ENCODE results near the gene CACNA1C.

CACNA1C gene

DNA sequence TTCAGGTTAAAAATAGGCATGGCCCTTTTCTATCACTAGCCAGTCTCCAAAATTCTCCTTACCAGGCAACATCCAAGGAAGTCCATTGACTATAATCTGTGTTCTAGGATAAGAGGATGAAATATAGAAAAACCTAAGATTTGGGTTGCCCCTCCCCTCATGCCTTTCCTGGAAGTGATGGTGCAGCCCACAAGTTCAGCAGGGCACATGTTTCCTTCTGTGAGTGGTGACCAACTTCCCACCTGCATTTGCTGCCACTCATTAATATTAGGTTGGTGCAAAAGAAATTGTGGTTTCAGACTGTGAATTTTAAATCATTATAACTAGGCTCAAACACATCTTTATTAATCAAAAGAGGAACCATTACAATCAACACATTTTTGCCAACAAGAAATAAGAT lies 491.4 kb downstream of the CACNA1C start:
- Mint-ChIP-seq H3K4me1 (ENCODE audit: low read depth) (no peaks in the 10 kb centered on the region), H3K36me3 (no peaks in the 10 kb centered on the region), H3K4me3 (no peak overlapping the region), H3K27ac (no peak overlapping the region), H3K27me3 (no peaks in the 10 kb centered on the region), H3K9me3 (ENCODE audit: low read depth) (no peaks in the 10 kb centered on the region)

GRCh38 chr12:2547273-2548044 lies 494.7 kb downstream of the CACNA1C start:
- Mint-ChIP-seq H3K4me1 (ENCODE audit: low read depth) (no peaks in the 10 kb centered on the region), H3K36me3 (no peaks in the 10 kb centered on the region), H3K4me3 (no peak overlapping the region), H3K27me3 (peaks cover 3% of the 10 kb centered on the region), H3K27ac (no peak overlapping the region), H3K9me3 (ENCODE audit: low read depth) (no peaks in the 10 kb centered on the region)

- peaks cover 3% of the 10 kb centered on the region for H3K27me3 Mint-ChIP-seq
- H3K27ac Mint-ChIP-seq: no peak overlapping the region
- no peak overlapping the region for H3K4me3 Mint-ChIP-seq
- H3K9me3 Mint-ChIP-seq (ENCODE audit: low read depth): no peaks in the 10 kb centered on the region
- no peaks in the 10 kb centered on the region for H3K36me3 Mint-ChIP-seq
- no peaks in the 10 kb centered on the region for H3K4me1 Mint-ChIP-seq (ENCODE audit: low read depth)
Measured at GRCh38 chr12:2548081-2548480, 495.3 kb downstream of the CACNA1C start.

- no peaks in the 10 kb centered on the region for H3K4me1 Mint-ChIP-seq (ENCODE audit: low read depth)
- peaks cover 3% of the 10 kb centered on the region for H3K27me3 Mint-ChIP-seq
- H3K36me3 Mint-ChIP-seq: no peaks in the 10 kb centered on the region
- H3K27ac Mint-ChIP-seq: no peak overlapping the region
- no peaks in the 10 kb centered on the region for H3K9me3 Mint-ChIP-seq (ENCODE audit: low read depth)
- H3K4me3 Mint-ChIP-seq: no peak overlapping the region
Measured at GRCh38 chr12:2550561-2551411, 498.0 kb downstream of the CACNA1C start.

DNA sequence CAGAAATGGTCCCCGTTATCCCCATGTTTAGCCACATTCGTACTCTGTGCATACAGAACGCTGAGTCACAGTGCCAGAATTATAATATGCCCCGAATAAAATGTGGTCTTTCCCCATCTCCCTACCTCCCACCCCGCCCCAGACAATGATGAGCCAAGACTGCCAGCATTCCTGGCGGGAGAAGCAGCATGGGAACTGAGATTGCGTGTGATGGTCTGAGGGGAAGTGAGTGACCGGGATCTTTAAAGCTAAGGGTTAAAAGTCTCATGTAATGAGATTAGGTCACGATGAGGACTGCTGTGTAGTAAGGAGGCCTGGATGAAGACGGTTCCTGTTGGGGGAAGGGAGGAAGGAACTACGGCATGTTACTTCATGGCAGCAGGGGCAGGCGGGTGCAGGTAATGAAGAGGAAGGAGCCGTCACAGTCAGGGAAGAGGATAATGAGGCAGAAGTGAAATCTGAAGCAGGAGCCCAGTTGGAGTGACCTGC lies 498.7 kb downstream of the CACNA1C start:
- H3K4me1 Mint-ChIP-seq (ENCODE audit: low read depth): no peaks in the 10 kb centered on the region
- peaks cover 3% of the 10 kb centered on the region for H3K27me3 Mint-ChIP-seq
- H3K4me3 Mint-ChIP-seq: no peak overlapping the region
- no peak overlapping the region for H3K27ac Mint-ChIP-seq
- H3K36me3 Mint-ChIP-seq: no peaks in the 10 kb centered on the region
- no peaks in the 10 kb centered on the region for H3K9me3 Mint-ChIP-seq (ENCODE audit: low read depth)

DNA sequence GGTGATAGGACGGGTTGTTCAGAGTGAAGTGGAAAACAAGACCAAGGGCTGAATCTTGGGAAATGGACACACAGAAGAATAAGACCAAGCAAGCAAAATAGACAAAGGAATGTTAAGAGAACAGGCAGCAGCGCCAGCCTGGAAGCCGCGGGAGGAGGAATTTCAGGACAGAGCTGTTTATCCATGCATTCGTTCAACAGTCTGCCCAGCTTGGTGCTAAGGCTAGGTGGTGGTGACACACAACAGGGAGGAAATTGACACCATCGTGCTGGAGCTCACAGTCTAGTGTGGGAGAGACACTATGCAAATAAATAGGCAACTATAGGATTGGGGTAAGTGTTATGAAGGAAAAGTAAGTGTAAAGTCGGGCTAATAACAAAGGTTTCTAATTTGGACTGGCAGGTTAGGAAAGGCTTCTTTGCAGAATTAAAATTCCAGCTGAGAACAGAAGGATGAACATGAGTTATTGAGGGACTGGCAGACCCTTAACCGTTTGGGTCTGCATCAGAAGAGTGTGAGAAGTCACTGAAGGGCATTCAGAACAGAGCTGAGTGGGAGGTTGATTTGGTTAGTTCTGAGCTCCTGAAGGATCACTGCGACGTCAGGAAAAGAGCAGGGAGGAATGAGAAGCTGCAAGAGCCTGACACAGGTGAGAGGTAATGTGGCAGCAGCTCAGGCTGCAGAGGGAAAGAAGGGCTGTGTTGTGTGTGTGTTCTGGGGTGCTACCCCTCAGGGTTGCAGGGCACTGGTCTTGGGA lies 499.4 kb downstream of the CACNA1C start:
- Mint-ChIP-seq H3K4me1 (ENCODE audit: low read depth) (no peaks in the 10 kb centered on the region), H3K27ac (no peak overlapping the region), H3K27me3 (peaks cover 3% of the 10 kb centered on the region), H3K36me3 (no peaks in the 10 kb centered on the region), H3K9me3 (ENCODE audit: low read depth) (no peaks in the 10 kb centered on the region), H3K4me3 (no peak overlapping the region)

DNA sequence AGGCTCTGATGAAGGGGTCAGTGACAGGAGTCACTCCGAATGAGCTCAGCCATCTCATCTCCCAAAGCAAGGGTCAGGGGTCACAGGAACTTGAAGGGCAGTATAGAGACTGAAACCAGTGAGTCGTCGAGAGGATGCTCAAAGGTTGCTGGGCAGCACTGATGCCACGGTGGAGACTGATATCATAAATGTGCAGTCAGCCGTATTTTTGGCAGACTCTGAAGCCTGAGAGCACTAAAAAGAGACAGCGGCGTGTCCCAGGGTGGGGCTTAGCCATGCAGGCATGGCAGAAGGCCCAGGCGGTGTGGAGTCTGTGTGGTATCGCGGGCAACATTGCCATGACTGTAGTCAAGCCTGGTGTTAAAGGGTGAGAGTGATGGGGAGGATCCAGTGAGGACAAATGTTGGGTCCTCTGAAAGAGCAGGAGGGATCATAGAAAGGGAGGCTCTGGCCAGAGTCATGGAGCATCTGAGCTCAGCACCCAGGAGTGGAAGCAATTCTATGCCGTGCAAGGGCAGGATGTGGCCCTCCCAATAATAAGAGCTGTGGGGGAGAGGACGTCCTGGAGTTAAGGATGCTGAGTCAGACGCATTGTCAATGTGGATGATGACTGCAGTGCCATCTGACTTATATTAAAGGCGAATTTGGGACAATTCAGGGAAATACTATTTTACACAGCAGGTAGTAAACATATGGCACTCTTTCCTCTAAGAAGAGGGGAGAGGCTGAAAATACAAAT lies 500.8 kb downstream of the CACNA1C start:
- Mint-ChIP-seq H3K4me3 (no peak overlapping the region), H3K9me3 (ENCODE audit: low read depth) (no peaks in the 10 kb centered on the region), H3K27ac (no peak overlapping the region), H3K27me3 (peaks cover 3% of the 10 kb centered on the region), H3K4me1 (ENCODE audit: low read depth) (no peaks in the 10 kb centered on the region), H3K36me3 (no peaks in the 10 kb centered on the region)

GRCh38 chr12:2555487-2556082 lies 502.8 kb downstream of the CACNA1C start:
- H3K9me3 Mint-ChIP-seq (ENCODE audit: low read depth): no peaks in the 10 kb centered on the region
- H3K27ac Mint-ChIP-seq: no peak overlapping the region
- H3K4me1 Mint-ChIP-seq (ENCODE audit: low read depth): no peaks in the 10 kb centered on the region
- no peaks in the 10 kb centered on the region for H3K36me3 Mint-ChIP-seq
- no peak overlapping the region for H3K4me3 Mint-ChIP-seq
- H3K27me3 Mint-ChIP-seq: no peaks in the 10 kb centered on the region

DNA sequence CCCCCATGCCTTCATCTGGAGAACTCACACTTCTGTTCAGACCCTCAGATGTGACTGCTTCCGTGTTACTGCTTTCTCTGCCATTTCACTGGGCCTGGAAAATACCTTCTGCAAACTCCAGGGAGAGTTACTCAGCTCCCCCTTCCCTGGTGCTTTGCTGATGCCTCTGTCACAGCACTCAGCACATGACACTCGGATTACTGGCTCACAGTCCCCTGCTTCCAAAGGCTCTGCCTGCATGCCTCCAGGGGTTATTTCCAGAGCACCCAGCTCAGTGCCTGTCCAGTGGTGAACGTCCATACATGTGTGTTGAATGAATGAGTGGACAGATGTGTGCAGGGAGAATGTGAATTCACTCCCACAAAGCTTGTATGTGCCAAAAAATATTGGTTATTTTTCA lies 504.8 kb downstream of the CACNA1C start:
- no peak overlapping the region for H3K27ac Mint-ChIP-seq
- no peaks in the 10 kb centered on the region for H3K9me3 Mint-ChIP-seq (ENCODE audit: low read depth)
- no peak overlapping the region for H3K4me3 Mint-ChIP-seq
- H3K36me3 Mint-ChIP-seq: no peaks in the 10 kb centered on the region
- no peaks in the 10 kb centered on the region for H3K4me1 Mint-ChIP-seq (ENCODE audit: low read depth)
- no peaks in the 10 kb centered on the region for H3K27me3 Mint-ChIP-seq

DNA sequence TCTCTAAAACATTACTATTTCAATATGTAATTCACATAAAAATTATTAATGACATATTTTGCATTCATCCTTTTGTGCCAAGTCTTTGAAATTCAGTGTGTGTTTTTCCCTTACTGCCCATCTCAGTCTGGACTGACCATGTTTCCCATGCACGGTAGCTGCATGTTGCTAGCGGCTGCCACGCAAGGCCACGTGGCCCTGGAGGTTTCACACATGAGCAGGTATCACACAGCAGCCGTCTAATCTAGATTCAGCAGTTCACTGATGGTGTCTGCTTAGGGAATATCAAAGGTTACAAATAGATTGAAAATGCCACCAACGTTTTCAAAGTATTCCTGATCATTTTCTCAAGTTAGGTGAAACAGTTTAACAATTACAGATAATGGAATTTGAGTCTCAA lies 507.1 kb downstream of the CACNA1C start:
- Mint-ChIP-seq H3K4me1 (ENCODE audit: low read depth) (no peaks in the 10 kb centered on the region), H3K9me3 (ENCODE audit: low read depth) (no peaks in the 10 kb centered on the region), H3K4me3 (no peak overlapping the region), H3K36me3 (no peaks in the 10 kb centered on the region), H3K27me3 (no peaks in the 10 kb centered on the region), H3K27ac (no peak overlapping the region)

GRCh38 chr12:2560356-2560755 lies 507.6 kb downstream of the CACNA1C start:
- Mint-ChIP-seq H3K27ac (no peak overlapping the region), H3K27me3 (no peaks in the 10 kb centered on the region), H3K36me3 (no peaks in the 10 kb centered on the region), H3K4me1 (ENCODE audit: low read depth) (no peaks in the 10 kb centered on the region), H3K9me3 (ENCODE audit: low read depth) (no peaks in the 10 kb centered on the region), H3K4me3 (no peak overlapping the region)

DNA sequence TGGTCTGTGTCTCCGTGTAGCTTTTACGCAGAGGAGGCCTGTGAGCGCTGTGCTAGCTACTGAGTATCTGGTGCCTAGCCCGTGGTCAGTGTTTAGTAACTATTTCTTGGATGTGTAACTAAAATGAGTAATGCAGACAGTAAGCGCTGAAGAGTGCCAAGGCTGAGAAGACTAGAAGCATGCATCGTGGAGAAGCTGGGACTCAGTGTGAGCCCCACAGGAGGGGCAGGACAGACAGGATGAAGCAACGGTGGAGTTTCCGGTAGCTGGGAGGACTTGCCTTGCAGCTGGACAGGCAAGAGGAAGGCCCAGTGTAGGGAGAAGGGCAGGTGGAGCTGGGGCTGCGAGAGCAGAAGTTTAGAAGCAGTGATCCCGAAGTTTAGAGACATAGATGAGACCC lies 508.6 kb downstream of the CACNA1C start:
- Mint-ChIP-seq H3K4me1 (ENCODE audit: low read depth) (no peaks in the 10 kb centered on the region), H3K9me3 (ENCODE audit: low read depth) (no peaks in the 10 kb centered on the region), H3K36me3 (no peaks in the 10 kb centered on the region), H3K27ac (no peak overlapping the region), H3K4me3 (no peak overlapping the region), H3K27me3 (no peaks in the 10 kb centered on the region)

GRCh38 chr12:2562400-2562799 lies 509.6 kb downstream of the CACNA1C start:
- no peaks in the 10 kb centered on the region for H3K27me3 Mint-ChIP-seq
- H3K36me3 Mint-ChIP-seq: no peaks in the 10 kb centered on the region
- no peaks in the 10 kb centered on the region for H3K4me1 Mint-ChIP-seq (ENCODE audit: low read depth)
- H3K4me3 Mint-ChIP-seq: no peak overlapping the region
- no peak overlapping the region for H3K27ac Mint-ChIP-seq
- H3K9me3 Mint-ChIP-seq (ENCODE audit: low read depth): no peaks in the 10 kb centered on the region

- no peaks in the 10 kb centered on the region for H3K4me1 Mint-ChIP-seq (ENCODE audit: low read depth)
- no peaks in the 10 kb centered on the region for H3K27me3 Mint-ChIP-seq
- H3K27ac Mint-ChIP-seq: no peak overlapping the region
- H3K4me3 Mint-ChIP-seq: no peak overlapping the region
- H3K9me3 Mint-ChIP-seq (ENCODE audit: low read depth): no peaks in the 10 kb centered on the region
- no peaks in the 10 kb centered on the region for H3K36me3 Mint-ChIP-seq
Measured at GRCh38 chr12:2563709-2564108, 510.9 kb downstream of the CACNA1C start.

Data from activated naive CD8-positive, alpha-beta T cell (primary cell).